Transverse colon (tissue), 4 donors: ENCODE results near the gene CFAP210.

Experiments used
- EP300 ChIP-seq: sonication (generic); formaldehyde crosslinking; IDR thresholded peaks from one replicate; pipeline ENCODE4 v1.6.1; 2017; ENCODE audit warnings: antibody characterized with exemption, low read depth
- POLR2A ChIP-seq: fragments of 450-650 bp; IDR thresholded peaks from one replicate; pipeline ENCODE4 v1.6.1; 2016; ENCODE audit warnings: antibody characterized with exemption, mild to moderate bottlenecking, moderate library complexity
- POLR2AphosphoS5 ChIP-seq, 3 donors: sonication (generic); formaldehyde crosslinking; IDR thresholded peaks; one replicate each; pipeline ENCODE4 v1.6.1; 2016; ENCODE audit warnings: antibody characterized with exemption in 3 of 3
- TF ChIP-seq, protein P1 (sequence below), 5 experiments: fragments of 200-600 bp in 3 of 5; fragments of 450-650 bp in 2 of 5; sonication (generic) in 3 of 5; IDR thresholded peaks; 1 replicate in 2 of 5; 2 replicates in 3 of 5; pipeline ENCODE4 v1.5.1; 2016 to 2017; ENCODE audit warnings: antibody characterized with exemption in 5 of 5, inconsistent platforms in 3 of 5, mild to moderate bottlenecking in 2 of 5, moderate library complexity in 1 of 5

DNA sequence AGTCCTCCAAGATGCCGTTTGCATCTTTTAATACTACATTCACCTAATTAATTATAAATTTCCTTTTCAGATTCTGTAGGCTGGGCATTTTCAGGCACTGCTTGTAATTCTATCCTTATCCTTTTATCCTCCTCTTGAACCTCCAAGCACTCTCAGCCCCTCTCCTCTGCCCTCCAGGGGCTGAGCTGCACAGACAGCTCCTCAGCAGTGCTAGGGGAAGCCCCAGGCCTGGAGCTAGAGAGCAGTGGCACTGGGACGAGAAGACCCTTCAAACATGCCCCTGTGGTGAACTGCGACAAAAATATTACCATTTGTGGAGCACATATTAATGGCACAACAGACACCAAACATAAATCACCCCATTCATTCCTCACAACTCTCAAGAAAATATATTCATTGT, 32.9 kb downstream of the CFAP210 start:
- TF ChIP-seq, protein P1, sequence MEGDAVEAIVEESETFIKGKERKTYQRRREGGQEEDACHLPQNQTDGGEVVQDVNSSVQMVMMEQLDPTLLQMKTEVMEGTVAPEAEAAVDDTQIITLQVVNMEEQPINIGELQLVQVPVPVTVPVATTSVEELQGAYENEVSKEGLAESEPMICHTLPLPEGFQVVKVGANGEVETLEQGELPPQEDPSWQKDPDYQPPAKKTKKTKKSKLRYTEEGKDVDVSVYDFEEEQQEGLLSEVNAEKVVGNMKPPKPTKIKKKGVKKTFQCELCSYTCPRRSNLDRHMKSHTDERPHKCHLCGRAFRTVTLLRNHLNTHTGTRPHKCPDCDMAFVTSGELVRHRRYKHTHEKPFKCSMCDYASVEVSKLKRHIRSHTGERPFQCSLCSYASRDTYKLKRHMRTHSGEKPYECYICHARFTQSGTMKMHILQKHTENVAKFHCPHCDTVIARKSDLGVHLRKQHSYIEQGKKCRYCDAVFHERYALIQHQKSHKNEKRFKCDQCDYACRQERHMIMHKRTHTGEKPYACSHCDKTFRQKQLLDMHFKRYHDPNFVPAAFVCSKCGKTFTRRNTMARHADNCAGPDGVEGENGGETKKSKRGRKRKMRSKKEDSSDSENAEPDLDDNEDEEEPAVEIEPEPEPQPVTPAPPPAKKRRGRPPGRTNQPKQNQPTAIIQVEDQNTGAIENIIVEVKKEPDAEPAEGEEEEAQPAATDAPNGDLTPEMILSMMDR (IDR thresholded peaks at IDR 0.05), result no peak
- no peak for TF ChIP-seq EP300
- TF ChIP-seq POLR2A, result no peak
- TF ChIP-seq POLR2AphosphoS5 (IDR thresholded peaks at IDR 0.05), result no peak
